GM12878 (cell line): ENCODE results near the gene DST. TPM values are rescaled to one million over a fixed set of nuclear protein-coding genes. Genes with fewer than 3 reads are reported as not detected.

Source experiments
- ATAC-seq: fragments of 200-7000 bp; cut with Tn5 transposase; 3 replicates; pipeline ENCODE4 v1.9.1; 2020; ENCODE audit warnings: mild to moderate bottlenecking, moderate library complexity
- BruUV-seq: library from RNA; stranded (reverse); fragments of 400-500 nt; replicated peaks from 2 replicates; lab custom pipeline; 2021; lab: Mats Ljungman, UMichigan
- CTCF ChIA-PET: fragments of 300-600 bp; sonication (Branson Sonifier 250); formaldehyde crosslinking; extraction: SDS; loops from one replicate; lab custom pipeline; 2021; ENCODE audit warnings: inconsistent platforms; lab: Yijun Ruan, JAX
- POLR2A ChIA-PET: fragments of 350-600 bp; formaldehyde crosslinking; extraction: SDS; loops from one replicate; lab custom pipeline; 2021; ENCODE audit warnings: inconsistent platforms; lab: Charles Lee
- RAD21 ChIA-PET: fragments of 300-600 bp; sonication (Branson Sonifier 250); formaldehyde crosslinking; loops from one replicate; lab custom pipeline; 2023; ENCODE audit warnings: antibody characterized with exemption; ENCODE audit not compliant: unreplicated experiment; lab: Charles Lee
- SMC1A ChIA-PET: fragments of 300-600 bp; sonication (Branson Sonifier 250); formaldehyde crosslinking; loops from one replicate; lab custom pipeline; 2023; ENCODE audit not compliant: unreplicated experiment, uncharacterized antibody; lab: Charles Lee
- DNase-seq: peaks from one replicate; pipeline ENCODE4 v3.0.0-alpha.2; 2011; ENCODE audit warnings: low read depth, low spot score
- FAIRE-seq: peaks from 3 replicates; lab custom pipeline; 2011; peaks lifted over from hg19 to GRCh38; lab: Jason Lieb, UNC
- H2AFZ ChIP-seq: 2 replicates; pipeline ENCODE4 v1.6.0; 2011; ENCODE audit warnings: low read depth, low read length, control low read depth; ENCODE audit not compliant: control insufficient read depth
- H3K27ac ChIP-seq: 2 replicates; pipeline ENCODE4 v1.5.1; 2011; ENCODE audit warnings: control low read depth; ENCODE audit not compliant: control insufficient read depth, insufficient read depth
- H3K27me3 ChIP-seq, 2 experiments: replicated peaks in 1 of 2; 2 replicates each; pipeline versions ENCODE4 v1.6.0 to v1.6.1; 2011; ENCODE audit warnings: low read length in 1 of 2; ENCODE audit not compliant: control insufficient read depth in 2 of 2, insufficient read depth in 2 of 2
- H3K36me3 ChIP-seq, 2 experiments: 2 replicates each; pipeline ENCODE4 v1.5.1; 2011; ENCODE audit warnings: low read length in 1 of 2; ENCODE audit not compliant: control insufficient read depth in 2 of 2, insufficient read depth in 2 of 2
- H3K4me1 ChIP-seq: 2 replicates; pipeline ENCODE4 v1.6.1; 2011; ENCODE audit warnings: mild to moderate bottlenecking, low read length, moderate library complexity, mixed read lengths; ENCODE audit not compliant: control insufficient read depth, insufficient read depth
- H3K4me2 ChIP-seq: 2 replicates; pipeline ENCODE4 v1.6.0; 2011; ENCODE audit warnings: control low read depth; ENCODE audit not compliant: control insufficient read depth, insufficient read depth
- H3K4me3 ChIP-seq: fragments of 200-600 bp; sonication (generic); 2 replicates; pipeline ENCODE4 v1.5.1; 2016
- H3K79me2 ChIP-seq: 2 replicates; pipeline ENCODE4 v1.6.0; 2011; ENCODE audit warnings: low read length; ENCODE audit not compliant: control insufficient read depth, insufficient read depth
- H3K9ac ChIP-seq: 2 replicates; pipeline ENCODE4 v1.8.0; 2011; ENCODE audit warnings: low read length, control low read depth, mixed read lengths; ENCODE audit not compliant: control insufficient read depth, insufficient read depth
- H3K9me3 ChIP-seq: replicated peaks from 3 replicates; pipeline ENCODE4 v1.5.1; 2011; ENCODE audit warnings: mild to moderate bottlenecking, low read length; ENCODE audit not compliant: control insufficient read depth, insufficient read depth
- H4K20me1 ChIP-seq: 2 replicates; pipeline ENCODE4 v1.6.0; 2011; ENCODE audit not compliant: control insufficient read depth, insufficient read depth
- ESRRA ChIP-seq: IDR thresholded peaks from 2 replicates; pipeline ENCODE4 v1.6.1; 2012; ENCODE audit warnings: mild to moderate bottlenecking, low read length, improper control_type of control experiment
- FOXK2 ChIP-seq: fragments of 450-650 bp; IDR thresholded peaks from 2 replicates; pipeline ENCODE4 v1.6.1; 2017; ENCODE audit warnings: mild to moderate bottlenecking, moderate library complexity
- HDAC2 ChIP-seq: fragments of 200-600 bp; sonication (generic); IDR thresholded peaks from 2 replicates; pipeline ENCODE4 v1.6.1; 2017
- HDGF ChIP-seq: fragments of 450-650 bp; IDR thresholded peaks from 2 replicates; pipeline ENCODE4 v1.6.1; 2016; ENCODE audit warnings: antibody characterized with exemption
- RCOR1 ChIP-seq: conservative IDR thresholded peaks from 2 replicates; pipeline ENCODE4 v1.6.1; 2012; ENCODE audit warnings: low read depth, low read length, improper control_type of control experiment
- WGBS: methylation state at CpG from one replicate; pipeline ENCODE4 v1.1.6; 2016; ENCODE audit warnings: low lambda C conversion rate; ENCODE audit not compliant: insufficient replicate concordance, insufficient coverage; ENCODE audit errors: missing lambda C conversion rate; 5-methylcytosine and 5-hydroxymethylcytosine counted together
- in situ Hi-C: fragments of 300-500 bp; cut with MboI; formaldehyde crosslinking; loops from 9 replicates; pipeline ENCODE4 v1.14.3; 2018; ENCODE audit warnings: mixed read lengths
- intact Hi-C: fragments of 100-400 bp; cut with micrococcal nuclease; formaldehyde crosslinking; loops from one replicate; pipeline ENCODE4 v1.14.2; 2022; ENCODE audit not compliant: unreplicated experiment
- polyA plus RNA-seq, 11 experiments: library from polyadenylated mRNA; depleted of rRNA in 4 of 11; unstranded in 6 of 11; stranded (reverse) in 5 of 11; fragments of >200 nt; fragmentation: Nextera tagmentation in 4 of 11; fragmentation: Illumina TruSeq in 1 of 11; extraction: Ambion mirVana in 4 of 11; extraction: Trizol in 1 of 11; gene quantifications; 1 replicate in 1 of 11; 2 replicates in 10 of 11; pipeline versions ENCODE4 v1.2.1 to v1.2.3, GENCODE V29; 2011 to 2016; ENCODE audit warnings: inconsistent platforms in 2 of 11, missing spikeins in 2 of 11, low read depth in 1 of 11
- total RNA-seq, 4 experiments: library from RNA; depleted of rRNA in 3 of 4; stranded (reverse); fragments of >200 nt in 3 of 4; fragmentation: Illumina TruSeq in 1 of 4; extraction: Trizol in 1 of 4; gene quantifications; 2 replicates each; pipeline versions ENCODE4 v1.2.1 to v1.2.3, GENCODE V29; 2013 to 2021
- TF ChIP-seq, protein P1 (sequence below): fragments of 450-650 bp; IDR thresholded peaks from 2 replicates; pipeline ENCODE4 v1.6.1; 2017; ENCODE audit warnings: mild to moderate bottlenecking, moderate library complexity
- TF ChIP-seq, protein P2 (sequence below): IDR thresholded peaks from 2 replicates; pipeline ENCODE4 v1.6.1; 2012; ENCODE audit warnings: low read depth, low read length, improper control_type of control experiment
- TF ChIP-seq, protein P3 (sequence below): IDR thresholded peaks from 2 replicates; pipeline ENCODE4 v1.6.1; 2012; ENCODE audit warnings: mild to moderate bottlenecking, low read depth, low read length

The DST gene
- total and polyA plus RNA-seq, 10 of the 15 experiments (the other 5 are each of a cell fraction or from before 2014, with no cell fraction given): 32.1 to 156 (median 75.0) TPM

DNA sequence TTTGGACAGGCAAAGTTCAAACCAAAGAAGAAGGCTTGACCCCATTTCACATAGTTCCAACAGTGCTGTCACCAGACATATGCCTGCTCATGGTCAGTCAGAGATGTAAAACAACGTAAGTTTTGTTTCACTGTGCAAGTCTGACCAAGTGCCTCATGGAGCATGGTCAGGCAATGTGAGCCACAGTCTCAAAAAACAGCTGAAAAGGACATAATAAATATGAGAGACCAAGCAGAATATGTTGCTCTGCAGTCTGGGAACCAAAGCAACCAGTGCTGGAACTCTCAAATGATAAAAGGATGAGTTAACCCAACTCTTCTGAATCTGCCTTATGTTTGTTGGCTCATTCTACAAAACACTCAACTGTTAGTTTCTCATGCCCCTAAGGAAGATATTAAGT, 39.9 kb upstream of the DST start:
- POLR2A ChIA-PET: interaction anchor here (0.6 kb wide), 1 partner anchor 164 kb away, joined by 4 read pairs; no protein-coding TSS in a partner anchor

More for the DNA sequence above, 39.9 kb upstream of the DST start:
- FAIRE-seq: no peak
- H3K27ac ChIP-seq: no peak overlapping the region
- H4K20me1 ChIP-seq: no peaks in the 10 kb centered on the region
- intact Hi-C loops: no loop called here
- ATAC-seq: no peak
- H2AFZ ChIP-seq: no peak overlapping the region
- H3K4me3 ChIP-seq: no peak overlapping the region
- SMC1A ChIA-PET: interaction anchor here (1.6 to 4.9 kb wide), 4 partner anchors 9 to 169 kb away, joined by 3 to 29 read pairs (median 4); no protein-coding TSS in a partner anchor
- DNase-seq: no peak
- H3K4me2 ChIP-seq: no peak overlapping the region
- CTCF ChIA-PET: interaction anchor here (1.1 to 1.8 kb wide), 2 partner anchors 11 to 15 kb away, joined by 4 to 6 read pairs; no protein-coding TSS in a partner anchor
- RAD21 ChIA-PET: no interaction called here
- H3K9me3 ChIP-seq: no peaks in the 10 kb centered on the region
- WGBS: 0% methylated on average over 1 of the region's 1 CpG
- peaks cover 0 to 13% of the 10 kb centered on the region in 2 experiments; a peak in 2 of 4 replicates for H3K36me3 ChIP-seq
- peaks cover 4% of the 10 kb centered on the region; the same call in 1 of the 2 replicates for H3K4me1 ChIP-seq
- in situ Hi-C loops: no loop called here
- TF ChIP-seq HDAC2: no peak
- TF ChIP-seq FOXK2: no peak
- no peak for TF ChIP-seq RCOR1
- TF ChIP-seq, protein P1, sequence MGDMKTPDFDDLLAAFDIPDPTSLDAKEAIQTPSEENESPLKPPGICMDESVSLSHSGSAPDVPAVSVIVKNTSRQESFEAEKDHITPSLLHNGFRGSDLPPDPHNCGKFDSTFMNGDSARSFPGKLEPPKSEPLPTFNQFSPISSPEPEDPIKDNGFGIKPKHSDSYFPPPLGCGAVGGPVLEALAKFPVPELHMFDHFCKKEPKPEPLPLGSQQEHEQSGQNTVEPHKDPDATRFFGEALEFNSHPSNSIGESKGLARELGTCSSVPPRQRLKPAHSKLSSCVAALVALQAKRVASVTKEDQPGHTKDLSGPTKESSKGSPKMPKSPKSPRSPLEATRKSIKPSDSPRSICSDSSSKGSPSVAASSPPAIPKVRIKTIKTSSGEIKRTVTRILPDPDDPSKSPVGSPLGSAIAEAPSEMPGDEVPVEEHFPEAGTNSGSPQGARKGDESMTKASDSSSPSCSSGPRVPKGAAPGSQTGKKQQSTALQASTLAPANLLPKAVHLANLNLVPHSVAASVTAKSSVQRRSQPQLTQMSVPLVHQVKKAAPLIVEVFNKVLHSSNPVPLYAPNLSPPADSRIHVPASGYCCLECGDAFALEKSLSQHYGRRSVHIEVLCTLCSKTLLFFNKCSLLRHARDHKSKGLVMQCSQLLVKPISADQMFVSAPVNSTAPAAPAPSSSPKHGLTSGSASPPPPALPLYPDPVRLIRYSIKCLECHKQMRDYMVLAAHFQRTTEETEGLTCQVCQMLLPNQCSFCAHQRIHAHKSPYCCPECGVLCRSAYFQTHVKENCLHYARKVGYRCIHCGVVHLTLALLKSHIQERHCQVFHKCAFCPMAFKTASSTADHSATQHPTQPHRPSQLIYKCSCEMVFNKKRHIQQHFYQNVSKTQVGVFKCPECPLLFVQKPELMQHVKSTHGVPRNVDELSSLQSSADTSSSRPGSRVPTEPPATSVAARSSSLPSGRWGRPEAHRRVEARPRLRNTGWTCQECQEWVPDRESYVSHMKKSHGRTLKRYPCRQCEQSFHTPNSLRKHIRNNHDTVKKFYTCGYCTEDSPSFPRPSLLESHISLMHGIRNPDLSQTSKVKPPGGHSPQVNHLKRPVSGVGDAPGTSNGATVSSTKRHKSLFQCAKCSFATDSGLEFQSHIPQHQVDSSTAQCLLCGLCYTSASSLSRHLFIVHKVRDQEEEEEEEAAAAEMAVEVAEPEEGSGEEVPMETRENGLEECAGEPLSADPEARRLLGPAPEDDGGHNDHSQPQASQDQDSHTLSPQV: no peak
- TF ChIP-seq ESRRA: no peak
- TF ChIP-seq HDGF: no peak
- TF ChIP-seq, protein P2, sequence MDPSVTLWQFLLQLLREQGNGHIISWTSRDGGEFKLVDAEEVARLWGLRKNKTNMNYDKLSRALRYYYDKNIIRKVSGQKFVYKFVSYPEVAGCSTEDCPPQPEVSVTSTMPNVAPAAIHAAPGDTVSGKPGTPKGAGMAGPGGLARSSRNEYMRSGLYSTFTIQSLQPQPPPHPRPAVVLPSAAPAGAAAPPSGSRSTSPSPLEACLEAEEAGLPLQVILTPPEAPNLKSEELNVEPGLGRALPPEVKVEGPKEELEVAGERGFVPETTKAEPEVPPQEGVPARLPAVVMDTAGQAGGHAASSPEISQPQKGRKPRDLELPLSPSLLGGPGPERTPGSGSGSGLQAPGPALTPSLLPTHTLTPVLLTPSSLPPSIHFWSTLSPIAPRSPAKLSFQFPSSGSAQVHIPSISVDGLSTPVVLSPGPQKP: no peak
- TF ChIP-seq, protein P3, sequence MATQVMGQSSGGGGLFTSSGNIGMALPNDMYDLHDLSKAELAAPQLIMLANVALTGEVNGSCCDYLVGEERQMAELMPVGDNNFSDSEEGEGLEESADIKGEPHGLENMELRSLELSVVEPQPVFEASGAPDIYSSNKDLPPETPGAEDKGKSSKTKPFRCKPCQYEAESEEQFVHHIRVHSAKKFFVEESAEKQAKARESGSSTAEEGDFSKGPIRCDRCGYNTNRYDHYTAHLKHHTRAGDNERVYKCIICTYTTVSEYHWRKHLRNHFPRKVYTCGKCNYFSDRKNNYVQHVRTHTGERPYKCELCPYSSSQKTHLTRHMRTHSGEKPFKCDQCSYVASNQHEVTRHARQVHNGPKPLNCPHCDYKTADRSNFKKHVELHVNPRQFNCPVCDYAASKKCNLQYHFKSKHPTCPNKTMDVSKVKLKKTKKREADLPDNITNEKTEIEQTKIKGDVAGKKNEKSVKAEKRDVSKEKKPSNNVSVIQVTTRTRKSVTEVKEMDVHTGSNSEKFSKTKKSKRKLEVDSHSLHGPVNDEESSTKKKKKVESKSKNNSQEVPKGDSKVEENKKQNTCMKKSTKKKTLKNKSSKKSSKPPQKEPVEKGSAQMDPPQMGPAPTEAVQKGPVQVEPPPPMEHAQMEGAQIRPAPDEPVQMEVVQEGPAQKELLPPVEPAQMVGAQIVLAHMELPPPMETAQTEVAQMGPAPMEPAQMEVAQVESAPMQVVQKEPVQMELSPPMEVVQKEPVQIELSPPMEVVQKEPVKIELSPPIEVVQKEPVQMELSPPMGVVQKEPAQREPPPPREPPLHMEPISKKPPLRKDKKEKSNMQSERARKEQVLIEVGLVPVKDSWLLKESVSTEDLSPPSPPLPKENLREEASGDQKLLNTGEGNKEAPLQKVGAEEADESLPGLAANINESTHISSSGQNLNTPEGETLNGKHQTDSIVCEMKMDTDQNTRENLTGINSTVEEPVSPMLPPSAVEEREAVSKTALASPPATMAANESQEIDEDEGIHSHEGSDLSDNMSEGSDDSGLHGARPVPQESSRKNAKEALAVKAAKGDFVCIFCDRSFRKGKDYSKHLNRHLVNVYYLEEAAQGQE: no peak
- H3K9ac ChIP-seq: no peak overlapping the region
- no peaks in the 10 kb centered on the region for H3K27me3 ChIP-seq
- no TSS peak for BruUV-seq
- H3K79me2 ChIP-seq: peaks cover 2% of the 10 kb centered on the region; the same call in 1 of the 2 replicates
